Mucosa of descending colon (tissue), 3 donors: ENCODE results near the gene CDC42. TPM values are rescaled to one million over a fixed set of nuclear protein-coding genes. Genes with fewer than 3 reads are reported as not detected.

ENCODE experiments used
- ATAC-seq: fragments of 200-7000 bp; cut with Tn5 transposase; one replicate; pipeline ENCODE4 v1.9.1; 2020; ENCODE audit warnings: mild to moderate bottlenecking, moderate library complexity
- DNase-seq, 3 donors: peaks; one replicate each; pipeline ENCODE4 v3.0.0-alpha.2; 2020
- H3K36me3 ChIP-seq: fragments of 200-600 bp; one replicate; pipeline ENCODE4 v1.8.0; 2021; ENCODE audit warnings: low read depth, mild to moderate bottlenecking
- H3K4me1 ChIP-seq: fragments of 200-600 bp; one replicate; pipeline ENCODE4 v1.8.0; 2021; ENCODE audit warnings: low read depth, mild to moderate bottlenecking
- H3K4me3 ChIP-seq: fragments of 200-600 bp; one replicate; pipeline ENCODE4 v1.8.0; 2021; ENCODE audit warnings: mild to moderate bottlenecking
- H3K9me3 ChIP-seq: fragments of 200-600 bp; one replicate; pipeline ENCODE4 v1.8.0; 2021; ENCODE audit warnings: mild to moderate bottlenecking
- intact Hi-C, 2 donors: fragments of 100-400 bp; cut with DNase I in 1 of 2; cut with micrococcal nuclease in 1 of 2; formaldehyde crosslinking; loops; one replicate each; pipeline versions ENCODE4 v1.11.0 to v1.11.1; 2022; cut with DNase I, micrococcal nuclease
- total RNA-seq, 3 donors: library from RNA; stranded (reverse); fragmentation: NEBNext Ultra II Directional in 2 of 3; extraction: Animal tissue kit (Norgen Biotek cat#: 25700) in 2 of 3; gene quantifications; one replicate each; pipeline versions ENCODE4 v1.2.1 to v1.2.4, GENCODE V29; 2021 to 2023
- TF ChIP-seq, protein P1 (sequence below): fragments of 200-600 bp; IDR thresholded peaks from one replicate; pipeline ENCODE4 v1.8.0; 2022; ENCODE audit warnings: antibody characterized with exemption, mild to moderate bottlenecking
- donor health status: DM: no; HTN: no; CAD: no; lungs with moderate emphysema.
- donor health status: DM: no; HTN: no; CAD: no.
- donor health status: DM: no; HTN: yes; CAD: no.

The CDC42 gene
- total RNA-seq, 3 donors from 2014 or later = 231 to 292 (median 282) TPM

DNA sequence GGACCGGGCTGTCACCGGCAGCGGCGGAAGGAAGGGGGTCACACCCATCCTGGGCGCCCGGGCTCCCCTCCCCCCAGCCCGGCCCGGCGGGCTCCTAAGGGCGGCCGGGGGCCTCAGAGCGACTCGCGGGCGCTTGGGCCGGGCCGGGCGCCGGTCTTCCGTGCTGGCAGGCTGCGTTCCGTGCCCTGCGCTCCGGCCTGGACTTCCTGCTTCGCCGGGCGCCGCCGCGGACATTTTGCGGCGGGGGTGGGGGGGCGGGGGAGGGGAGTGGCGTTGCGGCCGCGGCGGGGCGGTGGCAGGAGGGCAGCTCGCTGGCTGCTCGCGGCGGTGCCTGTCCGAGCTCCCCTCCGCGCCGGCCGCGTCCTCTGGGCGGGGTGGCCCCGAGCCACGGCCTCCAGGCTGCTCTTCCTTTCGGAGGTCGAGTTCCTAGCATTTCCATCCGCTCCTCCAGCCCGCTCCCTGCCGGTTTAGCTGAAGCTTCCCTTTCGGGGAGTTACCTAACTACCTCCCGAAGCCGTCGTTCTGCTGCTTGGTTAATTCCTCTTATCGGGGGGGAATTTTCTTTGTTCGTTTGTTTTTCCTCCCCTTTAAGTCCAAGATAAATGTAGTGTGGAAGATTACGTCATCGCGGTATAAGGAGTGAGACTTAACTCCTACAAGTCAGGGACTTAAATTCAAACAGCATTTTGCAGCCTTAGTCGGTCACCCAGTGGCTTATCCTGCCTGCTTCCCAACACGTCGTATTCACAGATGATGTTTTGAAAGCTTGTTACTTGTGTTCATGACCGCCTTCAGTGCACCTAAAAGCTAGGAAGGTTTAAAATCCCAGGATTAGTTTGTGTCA, 730 bp downstream of the CDC42 start:
- TF ChIP-seq, protein P1, sequence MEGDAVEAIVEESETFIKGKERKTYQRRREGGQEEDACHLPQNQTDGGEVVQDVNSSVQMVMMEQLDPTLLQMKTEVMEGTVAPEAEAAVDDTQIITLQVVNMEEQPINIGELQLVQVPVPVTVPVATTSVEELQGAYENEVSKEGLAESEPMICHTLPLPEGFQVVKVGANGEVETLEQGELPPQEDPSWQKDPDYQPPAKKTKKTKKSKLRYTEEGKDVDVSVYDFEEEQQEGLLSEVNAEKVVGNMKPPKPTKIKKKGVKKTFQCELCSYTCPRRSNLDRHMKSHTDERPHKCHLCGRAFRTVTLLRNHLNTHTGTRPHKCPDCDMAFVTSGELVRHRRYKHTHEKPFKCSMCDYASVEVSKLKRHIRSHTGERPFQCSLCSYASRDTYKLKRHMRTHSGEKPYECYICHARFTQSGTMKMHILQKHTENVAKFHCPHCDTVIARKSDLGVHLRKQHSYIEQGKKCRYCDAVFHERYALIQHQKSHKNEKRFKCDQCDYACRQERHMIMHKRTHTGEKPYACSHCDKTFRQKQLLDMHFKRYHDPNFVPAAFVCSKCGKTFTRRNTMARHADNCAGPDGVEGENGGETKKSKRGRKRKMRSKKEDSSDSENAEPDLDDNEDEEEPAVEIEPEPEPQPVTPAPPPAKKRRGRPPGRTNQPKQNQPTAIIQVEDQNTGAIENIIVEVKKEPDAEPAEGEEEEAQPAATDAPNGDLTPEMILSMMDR = peak; percentile 3
- intact Hi-C loops = no loop called here

DNA sequence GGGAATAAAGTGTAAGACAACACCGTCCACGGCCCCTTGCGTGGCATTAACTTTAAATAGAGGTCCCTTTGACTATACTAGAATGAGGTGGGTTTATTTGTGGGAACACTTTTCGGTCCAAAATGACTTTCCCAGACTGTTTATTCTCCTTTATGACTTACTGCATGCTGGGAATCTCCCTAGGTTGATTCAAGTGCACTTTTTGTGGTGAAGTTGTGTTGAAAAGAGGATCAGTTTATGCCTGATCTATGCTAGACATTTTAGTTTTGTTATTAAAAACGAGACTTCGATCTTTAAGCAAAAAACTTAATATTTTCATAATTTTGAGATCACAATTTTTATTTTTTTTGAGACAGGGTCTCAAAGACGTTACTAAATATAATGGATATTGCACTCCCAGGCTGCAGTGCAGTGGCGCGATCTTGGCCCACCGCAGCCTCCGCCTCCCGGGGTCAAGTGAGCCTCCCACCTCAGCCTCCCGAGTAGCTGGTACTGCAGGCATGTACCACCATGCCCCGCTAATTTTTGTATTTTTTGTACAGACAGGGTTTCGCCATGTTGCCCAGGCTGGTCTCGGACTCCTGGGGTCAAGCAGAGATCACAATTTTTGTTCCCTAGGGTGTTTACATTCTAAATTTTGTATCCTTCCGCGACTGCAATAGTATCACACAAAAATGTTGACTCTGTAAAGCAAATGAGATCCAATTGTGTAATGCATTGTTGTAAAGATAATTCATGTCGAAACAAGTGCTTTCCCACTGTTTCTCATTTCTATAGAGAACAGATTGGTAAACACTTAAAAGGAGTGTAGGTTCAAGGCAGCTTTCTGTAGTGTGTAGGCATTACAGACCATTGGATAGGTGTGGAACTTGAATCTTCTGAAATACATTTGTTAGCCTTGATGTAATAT, 1.6 kb downstream of the CDC42 start:
- H3K9me3 ChIP-seq = no peaks in the 10 kb centered on the region
- H3K4me3 ChIP-seq = peak overlapping the region; percentile 98
- intact Hi-C loops = no loop called here
- peaks cover 21% of the 10 kb centered on the region for H3K4me1 ChIP-seq
- H3K36me3 ChIP-seq = no peaks in the 10 kb centered on the region
- TF ChIP-seq, protein P1 = no peak
- DNase-seq = no peak
- no peak for ATAC-seq

More for the DNA sequence above, 730 bp downstream of the CDC42 start:
- Histone ChIP-seq H3K9me3 (no peaks in the 10 kb centered on the region), H3K4me3 (peak overlapping the region; percentile 98), H3K36me3 (no peaks in the 10 kb centered on the region), H3K4me1 (peaks cover 21% of the 10 kb centered on the region)
- peak; percentile 58 to 81 (median 78) for DNase-seq
- ATAC-seq = peak; percentile 76

DNA sequence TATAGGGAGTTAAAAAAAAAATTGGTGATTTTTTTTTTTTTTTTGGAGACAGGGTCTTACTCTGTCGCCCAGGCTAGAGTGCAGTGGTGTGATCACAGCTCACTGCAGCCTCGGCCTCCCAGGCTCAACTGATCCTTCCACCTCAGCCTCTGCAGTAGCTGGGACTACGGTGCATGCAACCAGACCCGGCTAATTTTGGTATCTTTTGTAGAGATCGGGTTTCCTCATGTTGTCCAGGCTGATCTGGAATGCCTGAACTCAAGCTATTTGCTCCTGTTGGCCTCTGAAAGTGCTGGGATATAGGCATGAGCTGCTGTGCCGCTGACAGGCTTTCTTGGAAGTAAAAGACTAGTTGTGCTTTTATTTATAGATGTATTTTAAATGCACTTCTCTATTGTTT, 3.0 kb downstream of the CDC42 start:
- intact Hi-C loops = no loop called here
- TF ChIP-seq, protein P1 = no peak
- Histone ChIP-seq H3K4me1 (peaks cover 24% of the 10 kb centered on the region), H3K36me3 (no peaks in the 10 kb centered on the region), H3K9me3 (no peaks in the 10 kb centered on the region), H3K4me3 (no peak overlapping the region)
- no peak for ATAC-seq
- no peak for DNase-seq

DNA sequence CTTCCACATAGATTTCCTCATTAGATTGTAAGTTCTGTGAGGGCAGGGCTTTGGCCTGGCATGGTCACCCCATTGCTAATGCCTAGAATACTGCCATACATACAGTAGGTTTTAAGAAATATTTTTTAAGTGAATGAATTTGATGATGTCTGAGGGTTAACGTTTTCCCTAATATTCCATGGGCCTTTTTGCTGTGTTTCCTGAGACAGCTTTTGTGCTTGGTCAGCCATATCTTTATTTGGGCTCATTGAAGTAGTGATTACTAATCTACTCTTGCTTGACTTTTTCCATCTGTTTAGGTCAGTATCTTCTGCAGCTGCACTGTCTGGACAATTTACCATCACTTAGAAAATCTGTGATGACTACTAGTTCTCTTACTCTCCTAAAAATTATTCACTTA, 3.5 kb downstream of the CDC42 start:
- no peaks in the 10 kb centered on the region for H3K9me3 ChIP-seq
- H3K36me3 ChIP-seq = no peaks in the 10 kb centered on the region
- ATAC-seq (no peak), DNase-seq (no peak)
- intact Hi-C loops = no loop called here
- peaks cover 24% of the 10 kb centered on the region for H3K4me1 ChIP-seq
- TF ChIP-seq, protein P1 = no peak
- H3K4me3 ChIP-seq = no peak overlapping the region

DNA sequence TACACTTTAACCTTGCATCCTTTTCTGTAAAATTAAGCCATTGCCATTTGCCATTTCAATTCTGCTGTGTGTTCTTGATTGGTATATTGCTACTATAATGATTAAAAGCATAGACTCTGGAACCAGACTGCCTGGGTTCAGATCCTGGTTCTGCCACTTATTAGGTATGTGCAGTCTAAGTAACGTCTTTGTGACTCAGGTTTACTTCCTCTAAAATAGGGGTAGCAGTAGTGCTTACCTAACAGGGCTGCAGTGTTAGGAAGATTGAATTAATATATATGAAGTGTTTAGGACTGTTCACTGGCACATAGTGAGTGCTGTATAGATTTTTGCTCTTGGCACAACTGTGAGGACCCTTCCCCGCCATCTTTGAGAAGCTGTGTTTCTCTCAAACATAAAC, 4.4 kb downstream of the CDC42 start:
- ATAC-seq (no peak), DNase-seq (no peak)
- H3K9me3 ChIP-seq = no peaks in the 10 kb centered on the region
- intact Hi-C loops = no loop called here
- H3K4me1 ChIP-seq = peaks cover 24% of the 10 kb centered on the region
- no peaks in the 10 kb centered on the region for H3K36me3 ChIP-seq
- no peak overlapping the region for H3K4me3 ChIP-seq
- TF ChIP-seq, protein P1 = no peak
